Kidney (tissue), 22 donors: ENCODE data around the gene RPA1. TPM values are rescaled to one million over a fixed set of nuclear protein-coding genes. Genes with fewer than 3 reads are reported as not detected.
A peak's percentile ranks its signal among the peaks of the same experiment; 100 is the strongest.

ENCODE experiments used
- DNase-seq, 5 donors: peaks; one replicate each; pipeline ENCODE4 v3.0.0-alpha.2; 2013 to 2020
- FAIRE-seq: peaks from 2 replicates; lab custom pipeline; 2012; peaks lifted over from hg19 to GRCh38; lab: Jason Lieb, UNC
- H3K27ac ChIP-seq, 2 donors: one replicate each; pipeline ENCODE4 v1.7.0; 2013; ENCODE audit warnings: low read depth in 2 of 2, low read length in 2 of 2, inconsistent platforms in 1 of 2
- H3K27me3 ChIP-seq: one replicate; pipeline ENCODE4 v1.7.1; 2013; ENCODE audit warnings: low read length, inconsistent platforms; ENCODE audit not compliant: control insufficient read depth, insufficient read depth
- H3K36me3 ChIP-seq, 3 donors: one replicate each; pipeline versions ENCODE4 v1.7.0 to v1.7.1; 2013; ENCODE audit warnings: low read length in 3 of 3, control low read depth in 1 of 3, inconsistent platforms in 1 of 3; ENCODE audit not compliant: insufficient read depth in 3 of 3, control insufficient read depth in 2 of 3
- H3K4me1 ChIP-seq, 3 donors: one replicate each; pipeline versions ENCODE4 v1.7.0 to v1.7.1; 2013; ENCODE audit warnings: low read length in 3 of 3, inconsistent platforms in 1 of 3, low read depth in 1 of 3; ENCODE audit not compliant: control insufficient read depth in 2 of 3, insufficient read depth in 2 of 3
- H3K4me3 ChIP-seq, 3 donors: one replicate each; pipeline versions ENCODE4 v1.7.0 to v1.8.1; 2013; ENCODE audit warnings: low read length in 3 of 3, control low read depth in 1 of 3, inconsistent platforms in 1 of 3
- H3K9ac ChIP-seq, 3 donors: one replicate each; pipeline versions ENCODE4 v1.7.0 to v1.7.1; 2013; ENCODE audit warnings: low read length in 3 of 3, control low read depth in 1 of 3, inconsistent platforms in 1 of 3
- H3K9me3 ChIP-seq, 3 donors: one replicate each; pipeline versions ENCODE4 v1.7.0 to v1.7.1; 2013; ENCODE audit warnings: low read length in 3 of 3, control low read depth in 1 of 3, inconsistent platforms in 1 of 3; ENCODE audit not compliant: control insufficient read depth in 2 of 3, insufficient read depth in 1 of 3
- intact Hi-C: fragments of 100-400 bp; cut with DNase I; formaldehyde crosslinking; loops from one replicate; pipeline ENCODE4 v1.11.1; 2022
- long read RNA-seq, 10 donors: library from polyadenylated mRNA in 1 of 10; unstranded in 1 of 10; transcript quantifications; one replicate each; pipeline ENCODE4 v2.0.0 and lab custom pipeline, GENCODE V29; 2021 to 2026
- polyA plus RNA-seq: library from polyadenylated mRNA; stranded (reverse); fragments of 350-450 nt; fragmentation: Illumina TruSeq; extraction: RNeasy Lipid Tissue Mini Kit (QIAGEN cat#74804); gene quantifications from one replicate; pipeline ENCODE4 v1.2.3, GENCODE V29; 2014; ENCODE audit warnings: low read depth, low replicate concordance; ENCODE audit not compliant: insufficient read depth
- total RNA-seq: library from RNA; stranded (reverse); fragmentation: NEBNext Ultra II Directional; extraction: Animal tissue kit (Norgen Biotek cat#: 25700); gene quantifications from one replicate; pipeline ENCODE4 v1.2.1, GENCODE V29; 2021
- TF ChIP-seq, protein P1 (sequence below): IDR thresholded peaks from 3 replicates; pipeline ENCODE4 v1.5.1; 2012; ENCODE audit warnings: mild to moderate bottlenecking, moderate library complexity, borderline replicate concordance; ENCODE audit not compliant: insufficient read depth; ENCODE audit errors: extremely low read depth
- donor health status: control.
- donor health status: control.
- donor health status: control.
- donor health status: control.
- donor health status: control.
- donor health status: DM: yes; HTN: yes; CAD: no.
- donor health status: Normal renal cell carcinoma (clear cell type).

RPA1 gene
- total RNA-seq: 89.0 TPM
- 26.1 TPM for polyA plus RNA-seq
- long read RNA-seq, donor 1, full-length matches to known transcripts: 12 of 36 reads
- long read RNA-seq, donor 1, partial matches to known transcripts: 24 of 36 reads
- long read RNA-seq, donor 1, other reads (novel, unspliced or antisense): 0 of 36 reads
- long read RNA-seq, donor 2, full-length matches to known transcripts: 14 of 34 reads
- long read RNA-seq, donor 2, partial matches to known transcripts: 20 of 34 reads
- long read RNA-seq, donor 2, other reads (novel, unspliced or antisense): 0 of 34 reads
- long read RNA-seq, donor 3, full-length matches to known transcripts: 12 of 22 reads
- long read RNA-seq, donor 3, partial matches to known transcripts: 10 of 22 reads
- long read RNA-seq, donor 3, other reads (novel, unspliced or antisense): 0 of 22 reads
- long read RNA-seq, donor 4, full-length matches to known transcripts: 8 of 24 reads
- long read RNA-seq, donor 4, partial matches to known transcripts: 16 of 24 reads
- long read RNA-seq, donor 4, other reads (novel, unspliced or antisense): 0 of 24 reads
- long read RNA-seq, donor 5: 0 reads
- long read RNA-seq, donor 6, full-length matches to known transcripts: 17 of 34 reads
- long read RNA-seq, donor 6, partial matches to known transcripts: 17 of 34 reads
- long read RNA-seq, donor 6, other reads (novel, unspliced or antisense): 0 of 34 reads
- long read RNA-seq, donor 7, full-length matches to known transcripts: 44 of 54 reads
- long read RNA-seq, donor 7, partial matches to known transcripts: 8 of 54 reads
- long read RNA-seq, donor 7, other reads (novel, unspliced or antisense): 2 of 54 reads
- long read RNA-seq, donor 8, full-length matches to known transcripts: 14 of 39 reads
- long read RNA-seq, donor 8, partial matches to known transcripts: 25 of 39 reads
- long read RNA-seq, donor 8, other reads (novel, unspliced or antisense): 0 of 39 reads
- long read RNA-seq, donor 9, full-length matches to known transcripts: 5 of 19 reads
- long read RNA-seq, donor 9, partial matches to known transcripts: 14 of 19 reads
- long read RNA-seq, donor 9, other reads (novel, unspliced or antisense): 0 of 19 reads
- long read RNA-seq, donor 10, full-length matches to known transcripts: 5 of 15 reads
- long read RNA-seq, donor 10, partial matches to known transcripts: 10 of 15 reads
- long read RNA-seq, donor 10, other reads (novel, unspliced or antisense): 0 of 15 reads

DNA sequence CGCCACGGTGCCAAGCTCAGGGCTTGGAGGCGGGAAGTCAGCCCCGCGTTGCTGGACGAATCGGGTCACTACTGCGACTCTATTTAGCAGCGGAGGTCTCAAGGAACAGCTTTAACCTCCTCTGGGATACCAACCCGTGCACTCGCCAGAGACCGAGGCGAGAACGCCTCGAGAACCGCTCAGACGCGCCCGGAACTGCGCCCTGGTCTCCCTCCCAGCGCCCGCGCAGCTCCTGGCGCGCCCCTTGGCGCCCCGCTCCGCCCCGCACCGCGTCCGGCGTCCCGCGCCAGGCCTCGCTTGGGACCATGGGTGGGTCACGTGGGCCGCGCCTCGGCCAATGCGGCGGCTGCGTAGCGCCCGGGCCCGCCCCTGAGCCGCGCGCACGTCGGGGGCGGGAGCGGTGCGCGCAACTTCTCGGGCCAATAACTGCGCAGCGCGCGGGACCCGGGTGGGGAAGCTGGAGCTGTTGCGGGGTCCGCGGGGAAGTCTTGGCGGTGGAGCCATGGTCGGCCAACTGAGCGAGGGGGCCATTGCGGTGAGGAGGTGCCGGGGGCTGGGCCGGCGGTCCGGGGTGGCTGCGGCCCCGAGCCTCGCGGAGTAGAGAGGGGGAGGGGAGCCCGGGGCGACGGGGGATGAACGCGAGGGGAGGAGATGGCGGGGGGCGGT lies at the start of gene RPA1, which contains the start of gene SMYD4:
Gene RPA1, plus strand, starts transcription at position 414 of the 666 bp plus-strand sequence. Its CDS starts 89 bp downstream, at position 503.
Gene SMYD4, minus strand, starts transcription at position 311 of the 666 bp plus-strand sequence. CDS start 1,908 bp downstream, outside the sequence.
- peak within 1 kb of the TSS; percentile 69 to 93 (median 88) for H3K9ac ChIP-seq
- H3K27ac ChIP-seq: peak within 1 kb of the TSS; percentile 67 to 76
- intact Hi-C loops: no loop called here
- TF ChIP-seq, protein P1, sequence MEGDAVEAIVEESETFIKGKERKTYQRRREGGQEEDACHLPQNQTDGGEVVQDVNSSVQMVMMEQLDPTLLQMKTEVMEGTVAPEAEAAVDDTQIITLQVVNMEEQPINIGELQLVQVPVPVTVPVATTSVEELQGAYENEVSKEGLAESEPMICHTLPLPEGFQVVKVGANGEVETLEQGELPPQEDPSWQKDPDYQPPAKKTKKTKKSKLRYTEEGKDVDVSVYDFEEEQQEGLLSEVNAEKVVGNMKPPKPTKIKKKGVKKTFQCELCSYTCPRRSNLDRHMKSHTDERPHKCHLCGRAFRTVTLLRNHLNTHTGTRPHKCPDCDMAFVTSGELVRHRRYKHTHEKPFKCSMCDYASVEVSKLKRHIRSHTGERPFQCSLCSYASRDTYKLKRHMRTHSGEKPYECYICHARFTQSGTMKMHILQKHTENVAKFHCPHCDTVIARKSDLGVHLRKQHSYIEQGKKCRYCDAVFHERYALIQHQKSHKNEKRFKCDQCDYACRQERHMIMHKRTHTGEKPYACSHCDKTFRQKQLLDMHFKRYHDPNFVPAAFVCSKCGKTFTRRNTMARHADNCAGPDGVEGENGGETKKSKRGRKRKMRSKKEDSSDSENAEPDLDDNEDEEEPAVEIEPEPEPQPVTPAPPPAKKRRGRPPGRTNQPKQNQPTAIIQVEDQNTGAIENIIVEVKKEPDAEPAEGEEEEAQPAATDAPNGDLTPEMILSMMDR: no peak
- DNase-seq (peak; percentile 88 to 95 (median 94)), FAIRE-seq (no peak)
- peaks cover 2 to 7% (median 6%) of the 10 kb centered on the region in 3 donors for H3K4me1 ChIP-seq
- no peaks in the 10 kb centered on the region for H3K9me3 ChIP-seq
- no peaks in the 10 kb centered on the region for H3K27me3 ChIP-seq
- peaks cover 0 to 4% (median 0%) of the 10 kb centered on the region in 3 donors for H3K36me3 ChIP-seq
- H3K4me3 ChIP-seq: peak within 1 kb of the TSS; percentile 77 to 90 (median 82)

- DNase-seq: peak in 1 of 5 donors; percentile 51
- H3K4me3 ChIP-seq: no peak overlapping the region
These were observed 47.6 kb upstream of the RPA1 start for GRCh38 chr17:1782171-1782567.

More at GRCh38 chr17:1782171-1782567, 47.6 kb upstream of the RPA1 start:
- Histone ChIP-seq H3K27me3 (no peaks in the 10 kb centered on the region), H3K9ac (no peak overlapping the region), H3K36me3 (peaks cover 0 to 16% (median 0%) of the 10 kb centered on the region in 3 donors), H3K9me3 (no peaks in the 10 kb centered on the region), H3K27ac (peak overlapping the region; percentile 26 to 70), H3K4me1 (peaks cover 0 to 18% (median 7%) of the 10 kb centered on the region in 3 donors)
- no peak for FAIRE-seq
- intact Hi-C loops: no loop called here
- TF ChIP-seq, protein P1: no peak
